GM21526 (cell line): ENCODE results near the gene HINT1.
A peak's percentile ranks its signal among the peaks of the same experiment; 100 is the strongest.
"Not testable (repeated sequence)": the region's sequence is repeated elsewhere in the genome, so short reads cannot be mapped to it uniquely, and the experiment has no call there.

Source experiments
- ATAC-seq: cut with Tn5 transposase; IDR thresholded peaks from one replicate; pipeline ENCODE4 v1.9.1; 2021; ENCODE audit warnings: moderate library complexity; ENCODE audit not compliant: unreplicated experiment, low FRiP score

Gene HINT1

DNA sequence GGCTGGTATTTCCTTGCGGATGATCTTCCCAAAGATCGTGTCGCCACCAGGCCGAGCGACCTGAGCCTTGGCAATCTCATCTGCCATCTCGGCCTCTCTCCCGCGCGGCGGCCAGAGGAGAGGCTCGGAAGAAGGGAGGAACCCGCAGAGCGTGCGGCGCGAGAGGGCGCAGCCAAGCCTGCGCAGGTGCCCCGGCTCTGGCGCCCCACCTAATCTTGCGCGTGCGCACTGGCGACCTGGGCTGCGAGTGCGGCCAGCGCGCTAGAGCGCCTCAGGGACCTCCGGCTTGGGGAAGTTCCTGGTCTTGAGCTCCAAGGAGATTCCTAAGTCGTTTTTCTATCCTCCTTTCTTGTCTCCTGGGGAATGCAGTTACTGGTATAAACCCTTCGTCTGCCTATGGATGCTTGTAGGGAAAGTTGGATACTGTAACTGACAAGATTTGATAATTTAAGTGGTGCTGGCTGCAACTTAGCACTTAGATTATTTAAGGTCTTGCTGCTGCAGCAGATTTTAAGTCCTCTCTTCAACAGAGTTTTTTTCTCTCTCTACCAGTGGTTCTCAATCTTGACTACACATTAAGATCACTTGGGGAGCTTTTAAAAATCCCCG lies at the start of gene HINT1:
Gene HINT1, minus strand, starts transcription at position 138 of the 609 bp plus-strand sequence. Its CDS starts 51 bp downstream, at position 87.
- peak; percentile 80 for ATAC-seq

DNA sequence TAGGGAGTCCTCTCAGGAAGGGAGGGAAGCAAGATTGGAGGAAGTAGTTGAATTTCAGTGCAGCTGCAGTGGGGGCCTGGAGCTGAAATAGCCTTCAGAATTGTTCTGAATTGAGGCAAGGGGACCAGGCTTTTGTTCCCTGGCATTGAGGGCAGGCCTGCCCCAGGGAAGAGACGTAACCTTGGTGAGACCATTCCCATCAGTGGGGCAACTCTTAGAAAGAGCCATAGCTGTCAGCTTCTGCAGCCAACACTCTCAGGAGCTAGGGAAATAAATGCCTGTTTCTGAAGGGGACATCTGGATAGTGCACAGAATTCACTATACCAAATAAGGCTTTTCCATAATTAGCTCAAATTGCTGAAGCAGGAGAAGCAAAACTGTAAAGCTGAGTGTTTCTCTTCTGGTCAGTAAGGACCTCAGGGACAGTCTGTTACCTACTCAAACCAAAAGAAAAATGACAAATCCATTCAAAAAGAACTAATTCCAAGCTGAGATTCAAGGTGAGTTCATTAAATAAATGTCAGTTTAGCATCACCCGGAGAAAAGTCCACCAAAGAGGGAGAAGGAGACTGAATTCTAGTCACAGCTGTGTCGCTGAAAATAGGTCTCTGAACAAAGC lies 49.7 kb upstream of the HINT1 start:
- ATAC-seq = no peak

DNA sequence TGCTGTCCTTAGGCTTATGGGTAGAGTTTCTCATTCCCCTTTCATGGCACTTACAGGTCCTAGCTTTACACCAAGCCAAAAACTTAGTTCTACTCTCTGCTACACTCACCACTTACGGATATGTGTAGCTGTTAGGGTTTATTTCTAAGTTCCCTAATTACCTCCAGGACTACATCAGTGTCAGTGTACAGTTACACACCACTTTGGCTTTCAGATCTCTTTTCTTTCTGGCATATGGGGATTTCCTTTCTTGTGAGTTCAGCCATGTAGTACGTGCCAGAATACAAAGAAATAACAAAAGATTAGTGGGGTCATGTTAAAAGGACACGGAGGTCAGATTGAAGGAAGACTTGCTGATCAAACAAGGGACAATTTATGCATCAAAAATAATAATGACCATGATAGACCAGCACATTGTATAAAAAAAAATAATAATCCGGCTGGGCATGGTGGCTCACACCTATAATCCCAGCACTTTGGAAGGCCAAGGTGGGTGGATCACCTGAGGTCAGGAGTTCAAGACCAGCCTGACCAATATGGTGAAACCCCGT lies 47.5 kb upstream of the HINT1 start:
- ATAC-seq = no peak

DNA sequence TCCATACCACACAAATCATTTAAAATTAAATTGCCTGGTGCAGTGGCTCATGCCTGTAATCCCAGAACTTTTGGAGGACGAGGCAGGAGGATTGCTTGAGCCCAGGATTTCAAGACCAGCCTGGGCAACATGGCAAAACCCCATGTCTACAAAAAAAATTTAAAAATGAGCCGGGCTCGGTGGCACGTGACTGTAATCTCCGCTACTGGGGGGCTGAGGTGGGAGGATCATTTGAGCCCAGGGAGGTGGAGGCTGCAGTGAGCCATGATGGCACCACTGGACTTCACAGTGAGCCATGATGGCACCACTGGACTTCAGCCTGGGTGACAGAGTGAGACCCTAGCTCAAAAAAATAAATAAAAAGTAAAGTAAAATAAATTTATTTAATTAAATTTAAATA lies 46.6 kb upstream of the HINT1 start:
- no peak for ATAC-seq

DNA sequence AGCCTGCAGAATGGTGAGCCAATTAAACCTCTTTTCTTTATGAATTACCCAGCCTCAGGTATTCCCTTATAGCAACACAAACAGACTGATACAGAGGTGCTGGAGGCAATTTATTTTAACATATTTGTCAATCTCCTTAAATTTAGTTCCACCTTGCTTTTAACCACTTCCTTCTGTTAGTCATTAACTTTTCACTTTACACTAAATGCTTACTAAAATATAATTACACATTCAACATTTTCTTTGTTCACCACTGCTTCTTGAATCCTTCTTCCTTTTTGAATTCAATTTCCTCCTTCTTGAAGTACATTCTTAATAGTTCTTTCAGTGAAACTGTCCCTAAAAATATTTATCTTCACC lies 45.1 kb upstream of the HINT1 start:
- no peak for ATAC-seq

DNA sequence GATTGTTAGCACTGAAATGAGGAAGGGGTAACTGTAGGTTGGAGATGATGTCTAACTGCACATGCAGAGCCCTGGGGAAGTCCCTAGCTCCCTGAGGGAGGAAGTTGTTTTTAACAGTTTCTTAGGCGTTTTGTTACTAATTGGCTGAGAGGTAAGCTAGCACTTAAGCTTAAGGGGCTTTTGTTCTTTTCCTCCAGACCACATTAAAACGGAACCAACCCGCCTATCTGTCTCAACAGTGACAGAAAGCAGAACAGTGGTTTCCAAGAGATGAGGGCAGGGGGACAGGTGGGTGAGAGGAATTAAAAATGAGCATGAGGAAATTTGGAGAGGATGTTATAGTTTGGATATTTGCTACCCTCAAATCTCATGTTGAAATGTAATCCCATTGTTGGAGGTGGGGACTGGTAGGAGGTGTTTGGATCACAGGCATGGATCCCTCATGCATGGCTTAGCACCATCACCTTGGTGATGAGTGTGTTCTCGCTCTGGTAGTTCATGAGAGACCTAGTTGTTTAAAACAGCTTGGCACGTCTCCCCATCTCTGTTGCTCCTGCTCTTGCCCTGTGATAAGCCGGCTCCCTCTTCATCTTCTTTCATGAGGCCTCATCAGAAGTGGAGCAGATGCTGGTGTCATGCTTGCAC lies 44.6 kb upstream of the HINT1 start:
- ATAC-seq = peak; percentile 87

DNA sequence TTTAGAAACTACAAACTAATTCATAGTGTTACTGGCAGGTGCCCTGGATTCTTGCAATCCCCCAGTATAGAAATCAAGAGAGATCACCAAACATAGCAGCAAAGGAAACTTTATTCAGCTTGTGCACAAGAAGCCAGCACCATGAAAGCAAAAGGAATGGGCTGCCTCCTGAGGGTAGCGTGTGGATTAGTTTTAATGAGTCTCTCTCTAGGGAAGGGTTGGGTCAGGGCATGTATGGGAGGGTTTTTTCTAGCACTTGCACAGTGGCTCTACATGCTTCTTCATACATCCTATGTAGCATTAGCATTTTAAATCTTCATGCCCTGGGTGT lies 44.1 kb upstream of the HINT1 start:
- ATAC-seq = no peak

DNA sequence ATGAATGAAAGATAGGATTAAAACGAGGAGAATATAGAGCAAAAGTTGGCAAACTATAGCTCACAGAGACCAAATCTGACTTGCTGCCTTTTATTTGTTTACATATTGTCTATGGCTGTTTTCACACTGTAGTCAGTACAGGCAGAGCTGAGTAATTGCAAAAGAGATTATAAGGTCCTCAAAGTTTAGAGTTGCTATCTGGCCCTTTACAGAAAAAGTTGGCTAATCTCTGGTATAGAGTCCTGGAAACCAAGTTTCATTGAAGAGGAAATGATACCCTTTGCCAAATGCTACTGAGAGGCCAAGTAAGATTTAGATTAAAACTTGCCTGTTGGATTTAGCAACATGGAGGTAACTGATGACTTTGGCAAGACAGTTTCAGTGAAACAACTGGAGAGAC lies 41.7 kb upstream of the HINT1 start:
- ATAC-seq = no peak

DNA sequence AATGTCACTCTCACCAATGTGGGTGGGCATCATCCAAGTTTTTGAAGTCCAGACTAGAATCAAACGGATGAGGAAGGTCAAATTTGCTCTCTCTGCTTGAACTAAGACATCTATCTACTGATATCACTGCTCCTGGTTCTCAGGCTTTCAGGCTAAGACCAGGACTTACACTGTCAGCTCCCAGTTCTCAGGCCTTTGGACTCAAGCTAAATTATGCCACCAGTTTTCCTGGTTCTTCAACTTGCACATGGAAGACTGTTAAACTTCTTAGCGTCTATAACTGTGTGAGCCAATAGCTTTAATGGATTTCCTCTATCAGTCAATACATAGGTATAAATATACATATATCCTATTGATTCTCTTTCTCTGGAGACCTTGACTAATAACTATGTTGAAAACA lies 41.0 kb upstream of the HINT1 start:
- no peak for ATAC-seq

DNA sequence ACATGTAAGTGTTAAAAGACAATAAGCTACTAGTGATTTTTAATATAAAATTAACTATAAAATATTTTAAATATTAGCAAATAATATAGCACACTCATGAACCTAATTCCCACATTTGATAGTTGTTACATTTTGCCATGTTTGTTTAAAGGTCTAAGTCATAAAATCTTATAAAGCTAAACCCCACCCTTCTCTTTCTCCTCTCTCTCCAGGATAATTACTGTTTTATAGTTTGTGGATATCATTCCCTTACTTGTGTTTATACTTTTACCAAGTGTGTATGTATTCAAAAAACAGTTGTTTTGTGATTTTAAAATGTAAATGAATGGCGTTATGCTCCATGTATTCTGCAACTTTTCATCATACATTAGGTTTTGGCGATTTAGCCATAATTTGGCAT lies 39.9 kb upstream of the HINT1 start:
- ATAC-seq = no peak

DNA sequence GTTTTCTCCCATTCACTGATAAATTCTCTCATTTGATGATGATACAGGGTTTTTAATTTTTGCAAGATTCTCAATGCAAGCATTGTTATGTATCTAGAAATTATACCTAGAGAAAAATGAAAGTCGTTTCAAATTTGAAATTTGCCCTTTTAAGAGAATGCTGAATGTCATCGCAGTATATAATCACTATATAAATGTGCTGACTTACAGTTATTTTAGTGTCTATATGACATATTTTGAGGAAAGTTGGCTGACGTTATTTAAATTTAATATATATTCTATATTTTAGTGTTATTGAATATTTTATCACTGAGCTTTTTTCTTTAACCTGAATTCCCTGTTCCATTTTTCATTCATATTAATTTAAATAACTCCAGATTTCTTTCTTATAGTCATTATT lies 35.5 kb upstream of the HINT1 start:
- no peak for ATAC-seq

DNA sequence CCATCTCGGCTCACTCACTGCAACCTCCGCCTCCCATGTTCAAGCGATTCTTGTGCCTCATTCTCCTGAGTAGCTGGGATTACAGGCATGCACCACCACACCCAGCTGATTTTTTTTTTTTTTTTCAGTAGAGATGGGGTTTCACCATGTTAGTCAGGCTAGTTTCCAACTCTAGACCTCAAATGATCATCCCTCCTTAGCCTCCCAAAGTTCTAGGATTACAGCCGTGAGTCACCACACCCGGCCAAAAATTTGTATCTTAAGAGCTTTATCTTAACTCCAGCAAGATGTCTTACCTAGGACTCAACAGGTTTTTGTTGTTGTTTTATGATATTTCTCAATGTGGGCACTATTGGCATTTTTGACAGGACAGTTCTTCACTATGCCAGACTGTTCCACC lies 33.6 kb upstream of the HINT1 start:
- ATAC-seq = no peak

DNA sequence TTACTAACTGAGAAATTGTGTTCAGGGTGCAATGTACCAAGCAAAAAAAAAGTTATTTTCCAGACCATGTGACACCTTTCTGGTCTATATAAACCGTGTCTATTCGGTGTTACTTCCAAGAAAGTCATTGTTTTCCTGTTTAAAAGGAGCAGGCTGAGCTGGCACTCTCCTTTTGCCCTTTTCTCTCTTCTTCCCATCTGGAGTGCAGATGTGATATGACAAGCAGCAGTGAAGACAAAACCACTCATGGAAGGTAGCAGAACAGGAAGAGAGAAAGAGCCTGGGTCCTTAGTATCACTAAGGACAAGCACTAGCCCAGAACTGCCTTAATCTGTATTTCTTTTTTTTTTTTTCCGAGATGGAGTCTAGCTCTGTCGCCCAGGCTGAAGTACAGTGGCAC lies 31.3 kb upstream of the HINT1 start:
- no peak for ATAC-seq

DNA sequence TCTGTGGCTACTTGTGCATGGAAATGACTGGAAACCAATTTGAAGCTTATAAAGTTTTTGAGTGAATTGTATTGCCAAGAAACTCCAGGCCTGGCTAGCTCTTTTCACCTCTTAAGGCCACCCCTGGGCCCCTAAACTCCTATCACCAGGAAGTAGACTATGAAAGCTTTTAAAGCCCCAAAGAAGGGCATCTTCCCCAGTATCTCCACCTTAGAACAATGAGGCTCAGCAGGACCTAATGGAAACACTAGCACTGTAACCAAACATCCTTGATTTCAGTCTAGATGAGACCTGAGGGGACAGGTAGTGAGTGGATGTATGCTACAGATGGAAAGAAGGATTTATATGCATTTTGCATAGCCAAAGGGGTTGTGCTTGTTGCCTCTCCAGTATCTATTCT lies 30.6 kb upstream of the HINT1 start:
- ATAC-seq = no peak

DNA sequence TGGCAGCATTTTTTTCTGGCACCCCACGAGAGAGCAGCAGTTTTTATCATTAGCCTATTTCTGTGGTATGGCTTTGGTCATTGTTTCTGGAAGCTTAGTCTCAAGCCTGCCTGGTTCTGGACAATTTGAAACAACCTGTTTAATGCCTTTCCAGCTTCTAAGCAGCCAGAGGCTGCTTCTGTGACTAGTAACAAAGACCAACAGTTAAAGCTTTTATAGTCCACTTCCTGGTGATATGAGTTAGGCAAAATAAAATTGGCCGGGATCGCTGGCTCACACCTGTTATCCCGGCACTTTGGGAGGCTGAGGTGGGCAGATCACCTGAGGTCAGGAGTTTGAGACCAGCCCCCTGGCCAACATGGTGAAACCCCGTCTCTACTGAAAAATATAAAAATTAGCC lies 29.7 kb upstream of the HINT1 start:
- no peak for ATAC-seq

DNA sequence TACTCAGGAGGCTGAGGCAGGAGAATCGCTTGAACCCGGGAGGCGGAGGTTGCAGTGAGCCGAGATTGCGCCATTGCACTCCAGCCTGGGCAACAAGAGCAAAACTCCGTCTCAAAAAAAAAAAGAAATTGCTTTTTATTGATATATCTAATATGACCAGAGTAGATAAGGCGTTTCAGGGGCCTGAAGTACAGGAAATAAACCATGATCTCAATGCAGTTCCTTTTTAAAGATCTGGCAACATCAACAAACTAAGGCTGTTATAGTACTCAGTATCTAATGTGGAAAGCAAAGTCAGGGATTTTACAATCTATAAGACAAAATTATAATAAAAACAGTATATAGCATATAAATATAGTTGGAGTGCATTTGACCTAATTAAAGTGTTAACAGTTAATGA lies 28.8 kb upstream of the HINT1 start:
- ATAC-seq = not testable (repeated sequence)

DNA sequence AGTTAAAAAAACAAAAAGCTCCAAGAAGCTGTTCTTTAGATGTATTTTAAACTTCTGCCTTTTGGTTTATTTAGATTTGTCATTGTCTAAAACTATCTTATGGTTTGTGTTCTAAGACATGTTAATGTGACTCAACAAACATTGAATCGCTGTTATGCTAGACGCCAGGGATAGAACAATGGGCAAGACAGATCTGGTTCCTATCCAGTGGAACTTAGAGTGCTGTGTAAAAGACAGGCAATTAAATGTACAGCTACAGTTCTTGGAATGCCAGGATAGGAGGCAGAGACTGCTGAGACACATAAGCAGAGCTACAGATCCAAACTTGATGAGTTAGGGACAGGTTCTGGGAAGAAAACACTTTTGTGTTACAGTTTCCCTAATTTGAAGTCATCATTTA lies 28.1 kb upstream of the HINT1 start:
- ATAC-seq = no peak

DNA sequence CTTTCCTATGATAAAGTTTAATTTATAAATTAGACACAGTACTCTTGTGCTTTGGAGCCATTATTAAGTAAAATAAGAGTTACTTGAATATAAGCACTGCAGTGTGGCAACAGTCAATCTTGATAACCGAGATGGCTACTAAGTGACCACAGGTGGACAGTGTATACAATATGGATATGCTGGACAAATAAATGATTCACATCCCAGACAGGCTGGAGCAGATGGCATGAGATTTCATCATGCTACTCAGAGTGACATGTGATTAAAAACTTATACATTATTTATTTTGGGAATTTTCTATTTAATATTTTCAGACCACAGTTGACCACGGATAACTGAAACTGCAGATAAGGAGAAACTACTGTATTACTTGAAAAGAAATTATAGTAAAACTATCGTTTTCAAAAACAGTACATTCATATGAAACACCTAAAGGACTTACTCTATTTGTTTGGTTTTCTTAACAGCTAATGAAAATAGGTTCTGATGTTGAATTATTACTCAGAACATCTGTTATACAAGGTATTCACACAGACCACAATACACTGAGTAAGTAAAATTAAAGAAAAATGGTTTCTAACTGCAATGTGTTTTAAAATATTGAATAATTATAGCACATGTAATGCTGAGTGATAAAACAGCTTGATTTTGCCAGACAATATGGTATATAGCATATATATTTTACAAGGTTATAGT lies 21.7 kb upstream of the HINT1 start:
- ATAC-seq = no peak

DNA sequence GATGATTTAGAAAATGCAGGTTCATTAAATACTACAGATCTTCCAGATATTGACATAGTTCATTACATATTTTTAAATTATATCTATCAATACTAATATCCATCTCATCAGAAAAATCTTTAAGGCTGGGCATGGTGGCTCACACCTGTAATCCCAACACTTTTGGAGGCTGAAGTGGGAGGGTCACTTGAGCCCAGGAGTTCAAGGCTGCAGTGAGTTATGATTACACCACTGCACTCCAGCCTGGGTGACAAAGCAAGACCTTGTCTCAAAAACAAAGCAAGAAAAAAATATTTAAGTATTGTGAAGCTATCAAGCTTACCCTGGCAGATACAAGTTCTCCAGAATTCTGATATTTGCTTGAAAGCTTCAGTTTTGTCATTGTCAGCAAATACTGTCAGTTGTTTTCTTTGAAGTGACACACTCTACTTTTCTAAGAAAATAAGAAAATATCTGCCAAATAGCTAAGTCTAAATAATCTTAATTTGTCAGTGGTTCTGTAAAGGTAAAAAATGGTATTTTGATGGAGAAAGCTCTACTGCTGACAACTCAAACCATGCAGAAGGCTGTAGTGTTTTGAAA lies 20.6 kb upstream of the HINT1 start:
- ATAC-seq = no peak

DNA sequence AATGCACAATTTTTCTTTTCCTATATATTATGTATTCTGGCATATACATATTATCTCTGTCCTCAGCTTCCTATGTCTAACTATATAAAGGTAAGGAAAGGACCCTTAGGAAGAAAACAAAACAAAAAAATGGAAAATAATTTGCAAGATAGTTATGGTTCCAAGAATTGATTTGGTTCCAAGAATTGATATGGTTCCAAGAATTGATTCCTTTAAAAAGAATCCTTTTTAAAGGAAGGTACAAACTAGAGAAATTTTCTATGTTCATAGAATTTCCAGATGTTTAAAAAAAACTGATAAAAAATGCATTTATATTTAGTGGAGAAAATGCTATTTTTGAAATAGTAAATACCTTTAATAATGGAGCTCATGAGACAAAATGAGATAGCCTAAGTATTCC lies 17.8 kb upstream of the HINT1 start:
- no peak for ATAC-seq

DNA sequence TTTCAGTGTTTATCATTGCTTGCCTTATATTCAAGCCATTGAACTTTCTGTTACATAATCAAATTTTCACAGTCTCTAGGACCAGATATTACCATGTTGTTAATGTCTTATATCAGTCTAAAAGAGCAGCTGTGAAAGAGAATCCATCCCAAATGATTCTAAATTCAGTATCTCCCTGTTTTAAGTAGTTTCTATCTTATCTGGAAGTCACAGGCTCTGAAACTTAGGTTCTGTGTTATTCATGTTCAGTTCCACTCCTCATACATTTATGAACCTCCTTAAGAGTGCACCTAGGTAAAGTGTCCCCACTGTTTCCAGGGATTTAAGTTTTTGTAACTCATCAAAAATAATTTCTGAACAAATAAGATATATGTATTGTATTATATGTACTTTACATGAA lies 15.4 kb upstream of the HINT1 start:
- no peak for ATAC-seq
